NCI-H2029 treated with DMSO at 0.1 percent for 48 hours (cell line): ENCODE measurements around the gene ADAM12.

Source experiments
- DNase-seq: peaks from one replicate; lab custom pipeline; 2025; lab: John Stamatoyannopoulos, UW

ADAM12 gene

GRCh38 chr10:126235091-126235978 lies 152.9 kb downstream of the ADAM12 start:
- no peak for DNase-seq

GRCh38 chr10:126234630-126235029 lies 153.6 kb downstream of the ADAM12 start:
- no peak for DNase-seq

GRCh38 chr10:126233182-126234148 lies 154.8 kb downstream of the ADAM12 start:
- no peak for DNase-seq

GRCh38 chr10:126230587-126230986 lies 157.7 kb downstream of the ADAM12 start:
- no peak for DNase-seq

GRCh38 chr10:126229686-126230085 lies 158.6 kb downstream of the ADAM12 start:
- DNase-seq, result no peak

- DNase-seq, result no peak
These were observed 160.5 kb downstream of the ADAM12 start for GRCh38 chr10:126227762-126228134.

GRCh38 chr10:126226988-126227761 lies 161.1 kb downstream of the ADAM12 start:
- DNase-seq, result no peak

GRCh38 chr10:126226205-126226604 lies 162.1 kb downstream of the ADAM12 start:
- DNase-seq, result no peak

GRCh38 chr10:126225672-126226008 lies 162.6 kb downstream of the ADAM12 start:
- DNase-seq, result no peak

GRCh38 chr10:126224967-126225671 lies 163.2 kb downstream of the ADAM12 start:
- no peak for DNase-seq

GRCh38 chr10:126223512-126224067 lies 164.7 kb downstream of the ADAM12 start:
- no peak for DNase-seq

GRCh38 chr10:126222736-126223511 lies 165.4 kb downstream of the ADAM12 start:
- DNase-seq, result no peak

- DNase-seq, result no peak
These were observed 166.4 kb downstream of the ADAM12 start for GRCh38 chr10:126221874-126222273.

GRCh38 chr10:126218778-126219649 lies 169.3 kb downstream of the ADAM12 start:
- DNase-seq, result no peak

- no peak for DNase-seq
These were observed 170.1 kb downstream of the ADAM12 start for GRCh38 chr10:126218174-126218573.

GRCh38 chr10:126216632-126216961 lies 171.7 kb downstream of the ADAM12 start:
- DNase-seq, result no peak

GRCh38 chr10:126215746-126216631 lies 172.3 kb downstream of the ADAM12 start:
- DNase-seq, result no peak

- no peak for DNase-seq
These were observed 173.6 kb downstream of the ADAM12 start for GRCh38 chr10:126214679-126215078.
